ENCODE measurements around the gene LMNA. TPM values are rescaled to one million over a fixed set of nuclear protein-coding genes. Genes with fewer than 3 reads are reported as not detected.

Gene LMNA
- total RNA-seq, 1 experiment from 2014 or later: 225 TPM

- no peak for DNase-seq (ENCODE audit: low spot score)
- H3K27ac ChIP-seq (ENCODE audit: low read depth, low read length, poor library complexity, severe bottlenecking): peak overlapping the region; percentile 71
- POLR2A ChIA-PET (ENCODE audit: low non-redundant PET): no interaction called here
- no peak for TF ChIP-seq CTCF (conservative IDR thresholded peaks at IDR 0.05; ENCODE audit: low read depth, low read length)
- TF ChIP-seq EZH2 (IDR thresholded peaks at IDR 0.05; ENCODE audit: borderline replicate concordance, low read depth, low read length, poor library complexity, severe bottlenecking): no peak
- no peaks in the 10 kb centered on the region for H3K9me3 ChIP-seq (ENCODE audit: low read depth, low read length, poor library complexity, severe bottlenecking)
- no peaks in the 10 kb centered on the region for H3K27me3 ChIP-seq (replicated peaks; ENCODE audit: insufficient read depth, low read depth, low read length, poor library complexity)
- intact Hi-C loops (cut with micrococcal nuclease; ENCODE audit: unreplicated experiment): no loop called here
- no peak overlapping the region for H3K4me3 ChIP-seq (ENCODE audit: low read depth, low read length, poor library complexity, severe bottlenecking)
- CTCF ChIA-PET: interaction anchor here (0.6 to 6.6 kb wide), 3 partner anchors 30 to 193 kb away, joined by 4 to 56 read pairs (median 5); no protein-coding TSS in a partner anchor
- peaks cover 17% of the 10 kb centered on the region for H3K36me3 ChIP-seq (ENCODE audit: insufficient read depth, low read length, poor library complexity, severe bottlenecking)
- BruUV-seq (replicated peaks): no TSS peak
- H3K4me1 ChIP-seq (ENCODE audit: insufficient read depth, low read length, poor library complexity, severe bottlenecking): peaks cover 75% of the 10 kb centered on the region
Observed at GRCh38 chr1:156126630-156127534, 12.4 kb downstream of the LMNA start.

GRCh38 chr1:156128308-156128653 is 13.8 kb downstream of the LMNA start:
- H3K4me3 ChIP-seq (ENCODE audit: low read depth, low read length, poor library complexity, severe bottlenecking): no peak overlapping the region
- H3K36me3 ChIP-seq (ENCODE audit: insufficient read depth, low read length, poor library complexity, severe bottlenecking): peaks cover 21% of the 10 kb centered on the region
- BruUV-seq (replicated peaks): no TSS peak
- CTCF ChIA-PET: interaction anchor here (0.5 to 6.6 kb wide), 3 partner anchors 21 to 36 kb away, joined by 5 to 56 read pairs (median 12); no protein-coding TSS in a partner anchor
- POLR2A ChIA-PET (ENCODE audit: low non-redundant PET): no interaction called here
- H3K27ac ChIP-seq (ENCODE audit: low read depth, low read length, poor library complexity, severe bottlenecking): peak overlapping the region; percentile 86
- H3K9me3 ChIP-seq (ENCODE audit: low read depth, low read length, poor library complexity, severe bottlenecking): no peaks in the 10 kb centered on the region
- TF ChIP-seq CTCF (conservative IDR thresholded peaks at IDR 0.05; ENCODE audit: low read depth, low read length) (no peak), EZH2 (IDR thresholded peaks at IDR 0.05; ENCODE audit: borderline replicate concordance, low read depth, low read length, poor library complexity, severe bottlenecking) (no peak)
- DNase-seq (ENCODE audit: low spot score): no peak
- peaks cover 61% of the 10 kb centered on the region for H3K4me1 ChIP-seq (ENCODE audit: insufficient read depth, low read length, poor library complexity, severe bottlenecking)
- no peaks in the 10 kb centered on the region for H3K27me3 ChIP-seq (replicated peaks; ENCODE audit: insufficient read depth, low read depth, low read length, poor library complexity)
- intact Hi-C loops (cut with micrococcal nuclease; ENCODE audit: unreplicated experiment): no loop called here

GRCh38 chr1:156128654-156129597 is 14.4 kb downstream of the LMNA start:
- ChIA-PET POLR2A (ENCODE audit: low non-redundant PET) (no interaction called here), CTCF (interaction anchor here (0.5 to 6.6 kb wide), 7 partner anchors 15 to 566 kb away, joined by 3 to 56 read pairs (median 6); no protein-coding TSS in a partner anchor)
- Histone ChIP-seq H3K36me3 (ENCODE audit: insufficient read depth, low read length, poor library complexity, severe bottlenecking) (peaks cover 27% of the 10 kb centered on the region), H3K27ac (ENCODE audit: low read depth, low read length, poor library complexity, severe bottlenecking) (peak overlapping the region; percentile 86), H3K27me3 (replicated peaks; ENCODE audit: insufficient read depth, low read depth, low read length, poor library complexity) (no peaks in the 10 kb centered on the region), H3K4me1 (ENCODE audit: insufficient read depth, low read length, poor library complexity, severe bottlenecking) (peaks cover 54% of the 10 kb centered on the region), H3K4me3 (ENCODE audit: low read depth, low read length, poor library complexity, severe bottlenecking) (no peak overlapping the region), H3K9me3 (ENCODE audit: low read depth, low read length, poor library complexity, severe bottlenecking) (no peaks in the 10 kb centered on the region)
- intact Hi-C loops (cut with micrococcal nuclease; ENCODE audit: unreplicated experiment): no loop called here
- no peak for DNase-seq (ENCODE audit: low spot score)
- TF ChIP-seq CTCF (conservative IDR thresholded peaks at IDR 0.05; ENCODE audit: low read depth, low read length): no peak
- TF ChIP-seq EZH2 (IDR thresholded peaks at IDR 0.05; ENCODE audit: borderline replicate concordance, low read depth, low read length, poor library complexity, severe bottlenecking): no peak
- no TSS peak for BruUV-seq (replicated peaks)

Data from A673 (cell line).